CD4-positive, alpha-beta T cell treated with Interleukin-12 subunit alpha and Interleukin-12 subunit beta, for 1 hour (primary cell): ENCODE data around the gene GALNTL6.
"Not testable (repeated sequence)": the region's sequence is repeated elsewhere in the genome, so short reads cannot be mapped to it uniquely, and the experiment has no call there.

ENCODE experiments used
- DNase-seq: peaks from one replicate; pipeline ENCODE4 v3.0.0-alpha.2; 2020

The GALNTL6 gene

GRCh38 chr4:172838111-172838510 lies 1024.9 kb downstream of the GALNTL6 start:
- DNase-seq: no peak

GRCh38 chr4:172838943-172839342 lies 1025.7 kb downstream of the GALNTL6 start:
- DNase-seq: no peak

GRCh38 chr4:172842779-172843178 lies 1029.6 kb downstream of the GALNTL6 start:
- DNase-seq: no peak

GRCh38 chr4:172843192-172843591 lies 1030.0 kb downstream of the GALNTL6 start:
- DNase-seq: no peak

- DNase-seq: no peak
These were observed 1031.4 kb downstream of the GALNTL6 start for GRCh38 chr4:172844556-172844955.

- DNase-seq: no peak
These were observed 1032.1 kb downstream of the GALNTL6 start for GRCh38 chr4:172845281-172845680.

- DNase-seq: no peak
These were observed 1037.6 kb downstream of the GALNTL6 start for GRCh38 chr4:172850838-172851237.

- DNase-seq: no peak
These were observed 1038.3 kb downstream of the GALNTL6 start for GRCh38 chr4:172851534-172851933.

- DNase-seq: no peak
These were observed 1043.8 kb downstream of the GALNTL6 start for GRCh38 chr4:172857026-172857425.

- DNase-seq: no peak
These were observed 1045.6 kb downstream of the GALNTL6 start for GRCh38 chr4:172858731-172859230.

GRCh38 chr4:172865103-172865502 lies 1051.9 kb downstream of the GALNTL6 start:
- no peak for DNase-seq

- no peak for DNase-seq
These were observed 1052.4 kb downstream of the GALNTL6 start for GRCh38 chr4:172865531-172866127.

GRCh38 chr4:172866421-172866820 lies 1053.2 kb downstream of the GALNTL6 start:
- no peak for DNase-seq

- DNase-seq: no peak
These were observed 1054.6 kb downstream of the GALNTL6 start for GRCh38 chr4:172867835-172868234.

- no peak for DNase-seq
These were observed 1055.1 kb downstream of the GALNTL6 start for GRCh38 chr4:172868271-172868670.

GRCh38 chr4:172869621-172870268 lies 1056.5 kb downstream of the GALNTL6 start:
- no peak for DNase-seq

GRCh38 chr4:172871381-172871780 lies 1058.2 kb downstream of the GALNTL6 start:
- no peak for DNase-seq

GRCh38 chr4:172874944-172875343 lies 1061.7 kb downstream of the GALNTL6 start:
- no peak for DNase-seq

- no peak for DNase-seq
These were observed 1063.2 kb downstream of the GALNTL6 start for GRCh38 chr4:172876394-172876793.

GRCh38 chr4:172881645-172882044 lies 1068.4 kb downstream of the GALNTL6 start:
- DNase-seq: no peak

GRCh38 chr4:172887358-172887757 lies 1074.2 kb downstream of the GALNTL6 start:
- not testable (repeated sequence) for DNase-seq

- no peak for DNase-seq
These were observed 1074.8 kb downstream of the GALNTL6 start for GRCh38 chr4:172887959-172888358.

- no peak for DNase-seq
These were observed 1079.1 kb downstream of the GALNTL6 start for GRCh38 chr4:172892300-172892699.

- no peak for DNase-seq
These were observed 1082.5 kb downstream of the GALNTL6 start for GRCh38 chr4:172895699-172896098.

GRCh38 chr4:172897046-172897445 lies 1083.8 kb downstream of the GALNTL6 start:
- DNase-seq: no peak
